HG03439 (cell line): Measurements from ENCODE around the gene OR5B12.
"Not testable (repeated sequence)": the region's sequence is repeated elsewhere in the genome, so short reads cannot be mapped to it uniquely, and the experiment has no call there.

ENCODE experiments used
- ATAC-seq: cut with Tn5 transposase; IDR thresholded peaks from one replicate; pipeline ENCODE4 v1.9.1; 2021; ENCODE audit warnings: mild to moderate bottlenecking, moderate library complexity; ENCODE audit not compliant: unreplicated experiment

OR5B12 gene

GRCh38 chr11:58442136-58442535 lies at the start of gene OR5B12:
OR5B12 (minus strand) TSS chr11:58442236; CDS start chr11:58440151, 2,085 bp downstream.
- ATAC-seq = no peak

- no peak for ATAC-seq
Measured at GRCh38 chr11:58490827-58491226, 48.8 kb upstream of the OR5B12 start.

DNA sequence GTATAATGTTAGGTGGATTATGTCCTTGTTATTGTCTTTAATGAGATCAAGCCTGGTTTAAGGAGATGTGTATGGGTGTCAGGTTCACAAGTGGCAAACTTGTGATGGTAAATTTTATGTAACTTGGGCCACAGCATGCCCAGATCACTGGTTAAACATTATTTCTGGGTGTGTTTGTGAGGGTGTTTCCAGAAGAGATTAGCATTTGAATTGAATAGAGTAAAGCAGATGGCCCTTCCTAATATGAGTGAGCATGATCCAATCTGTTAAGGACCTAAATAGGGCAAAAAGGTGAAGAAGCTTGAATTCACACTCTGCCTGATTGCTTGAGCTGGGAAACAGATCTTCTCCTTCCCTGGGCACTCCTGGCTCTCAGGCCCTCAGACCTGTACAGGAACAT lies 45.1 kb upstream of the OR5B12 start:
- no peak for ATAC-seq

GRCh38 chr11:58485961-58486360 lies 43.9 kb upstream of the OR5B12 start:
- no peak for ATAC-seq

GRCh38 chr11:58471892-58472291 lies 29.9 kb upstream of the OR5B12 start:
- no peak for ATAC-seq

GRCh38 chr11:58466293-58466692 lies 24.3 kb upstream of the OR5B12 start:
- no peak for ATAC-seq

DNA sequence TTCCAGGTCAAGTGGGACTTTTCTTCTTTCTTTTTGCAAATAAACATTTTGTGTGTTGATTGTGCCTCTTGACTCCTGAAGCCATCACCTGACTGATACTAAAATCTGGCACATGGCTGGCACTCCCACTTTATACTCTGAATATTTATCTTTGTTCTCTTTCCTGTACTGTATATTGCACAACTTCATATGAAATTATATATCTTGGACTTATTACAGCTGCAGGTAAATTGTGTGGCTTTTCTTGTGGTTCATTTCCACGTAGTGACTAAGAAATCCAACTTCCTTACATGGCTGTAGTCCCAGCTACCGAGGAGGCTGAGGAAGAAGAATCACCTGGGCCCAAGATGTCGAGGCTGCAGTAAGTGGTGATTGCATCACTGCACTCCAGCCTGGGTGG lies 23.7 kb upstream of the OR5B12 start:
- ATAC-seq = no peak

GRCh38 chr11:58451585-58451984 lies 9.5 kb upstream of the OR5B12 start:
- ATAC-seq = no peak

GRCh38 chr11:58446294-58446693 lies 4.3 kb upstream of the OR5B12 start:
- no peak for ATAC-seq

DNA sequence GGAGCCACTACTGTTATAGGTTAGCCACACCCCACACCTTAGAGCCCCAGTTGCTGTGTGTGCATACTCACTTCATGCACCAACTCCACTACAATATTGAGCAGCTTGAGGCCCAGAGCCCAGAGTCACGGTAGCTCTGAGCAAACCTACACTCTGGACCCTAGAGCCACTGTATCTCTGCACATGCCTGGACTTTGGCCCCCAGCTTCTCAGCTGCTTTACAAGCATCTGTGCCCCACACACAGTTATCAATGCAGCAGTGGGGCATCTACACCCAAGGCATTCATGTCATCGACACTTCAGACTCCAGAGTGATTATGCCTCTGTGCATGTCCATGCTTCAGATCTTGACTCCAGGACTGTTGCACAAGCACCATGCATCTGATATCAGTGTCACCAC lies 2.3 kb upstream of the OR5B12 start:
- ATAC-seq = no peak

DNA sequence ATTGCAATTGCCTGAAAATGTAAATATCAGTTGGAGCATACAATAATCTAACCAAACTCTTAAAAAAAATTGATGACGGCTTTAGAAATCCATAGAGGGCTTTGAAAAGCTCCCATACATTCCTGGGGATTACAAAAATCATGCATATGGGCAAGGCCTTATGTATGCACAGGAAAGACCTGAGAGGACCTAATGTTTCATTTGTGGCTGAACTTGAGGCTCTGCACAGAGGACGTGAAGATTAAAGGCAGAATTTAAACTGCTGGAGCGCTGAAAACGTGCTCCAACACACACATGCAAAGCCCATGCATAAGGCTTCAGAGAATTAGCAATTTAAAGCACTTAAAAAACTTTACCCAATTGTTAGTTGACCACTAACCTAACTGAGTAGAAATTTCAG lies 3.5 kb downstream of the OR5B12 start:
- no peak for ATAC-seq

- ATAC-seq = no peak
Measured at GRCh38 chr11:58434217-58434616, 7.8 kb downstream of the OR5B12 start.

DNA sequence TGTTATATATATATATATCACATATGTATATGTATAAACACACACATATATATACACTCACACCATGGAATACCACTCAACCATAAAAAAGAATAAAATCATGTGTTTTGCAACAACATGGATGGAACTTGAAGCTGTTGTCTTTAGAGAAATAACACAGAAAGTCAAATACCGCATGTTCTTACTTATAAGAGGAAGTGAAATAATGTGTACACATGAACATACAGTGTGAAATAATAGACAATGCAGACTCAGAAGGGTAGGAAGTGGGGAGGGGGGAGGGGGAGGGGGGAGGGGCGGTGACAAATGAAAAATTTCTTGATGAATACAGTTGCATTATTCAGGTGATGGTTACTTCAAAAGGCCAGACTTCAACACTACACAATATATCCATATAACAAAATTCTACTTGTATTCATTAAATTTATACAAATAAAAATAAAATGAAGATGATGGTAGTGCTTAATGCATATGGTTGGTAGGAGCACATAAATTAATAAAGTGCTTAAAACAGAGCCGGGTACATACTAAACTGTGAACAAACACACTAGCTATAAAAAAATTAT lies 8.3 kb downstream of the OR5B12 start:
- no peak for ATAC-seq

GRCh38 chr11:58429273-58429672 lies 12.8 kb downstream of the OR5B12 start:
- no peak for ATAC-seq

DNA sequence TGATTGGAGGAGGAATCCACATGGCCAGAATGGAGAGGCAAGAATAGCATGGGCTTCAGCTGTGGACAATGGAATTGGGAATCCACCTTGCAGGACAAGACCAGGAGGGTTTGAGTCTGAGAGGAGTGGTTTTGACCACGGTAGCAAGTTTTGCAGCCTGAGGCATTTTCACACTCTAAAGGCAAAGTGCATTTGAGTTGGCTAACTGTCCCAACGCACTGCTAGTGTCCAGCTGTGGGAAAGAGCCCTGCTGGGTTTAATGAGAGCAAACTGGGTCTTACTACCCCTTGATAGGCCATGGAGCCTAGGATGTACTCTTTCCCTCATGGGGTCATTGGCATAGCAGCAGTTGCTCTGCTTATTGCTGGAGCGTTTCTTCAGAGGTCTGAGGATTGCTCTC lies 14.0 kb downstream of the OR5B12 start, which contains the start of gene OR5B2:
Gene OR5B2, minus strand, starts transcription at position 101 of the 400 bp plus-strand sequence. CDS start 4,860 bp downstream, outside the sequence.
- ATAC-seq = no peak

- no peak for ATAC-seq
Measured at GRCh38 chr11:58406774-58407173, 35.3 kb downstream of the OR5B12 start, which contains the start of gene OR5B3. OR5B3 (minus strand) TSS chr11:58406874; CDS start chr11:58403409, 3,465 bp downstream.

- ATAC-seq = not testable (repeated sequence)
Measured at GRCh38 chr11:58399622-58400021, 42.4 kb downstream of the OR5B12 start.

DNA sequence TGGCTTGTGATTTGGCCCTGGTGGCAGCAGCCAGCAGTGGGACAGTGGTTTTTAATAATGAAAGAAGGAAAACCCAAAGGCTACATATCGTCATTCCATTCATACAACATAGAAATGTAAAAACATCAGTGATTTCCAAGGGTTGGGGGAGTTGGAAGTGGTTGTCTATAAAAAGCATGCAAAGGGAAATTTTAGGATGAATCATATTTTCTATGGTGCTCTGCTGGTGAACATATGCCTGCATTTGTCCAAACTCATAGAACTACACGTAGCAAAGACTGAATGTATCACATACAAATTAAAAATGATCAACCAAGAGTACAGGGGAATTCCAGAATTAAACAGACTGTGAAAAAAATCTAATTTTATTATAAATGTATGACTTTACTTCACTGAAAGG lies 46.5 kb downstream of the OR5B12 start:
- no peak for ATAC-seq

DNA sequence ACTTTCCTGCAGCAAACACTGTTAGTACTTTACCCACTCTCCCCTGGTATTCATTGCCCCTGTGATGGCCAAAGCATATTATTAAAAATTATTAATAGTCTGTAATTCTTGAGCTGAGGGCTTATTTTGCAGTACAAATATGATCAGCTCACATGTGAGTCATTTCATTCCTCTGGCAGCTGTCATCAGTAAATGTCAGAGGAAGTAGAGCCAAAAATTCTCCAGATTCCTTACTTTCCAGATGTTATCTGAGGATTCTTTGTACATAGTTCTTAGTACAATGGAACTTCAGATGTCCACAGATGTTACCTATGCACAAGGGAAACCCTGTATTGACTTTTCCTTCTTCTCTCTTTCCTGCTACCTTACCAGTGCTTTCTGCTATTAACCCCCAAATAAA lies 47.8 kb downstream of the OR5B12 start:
- ATAC-seq = no peak

DNA sequence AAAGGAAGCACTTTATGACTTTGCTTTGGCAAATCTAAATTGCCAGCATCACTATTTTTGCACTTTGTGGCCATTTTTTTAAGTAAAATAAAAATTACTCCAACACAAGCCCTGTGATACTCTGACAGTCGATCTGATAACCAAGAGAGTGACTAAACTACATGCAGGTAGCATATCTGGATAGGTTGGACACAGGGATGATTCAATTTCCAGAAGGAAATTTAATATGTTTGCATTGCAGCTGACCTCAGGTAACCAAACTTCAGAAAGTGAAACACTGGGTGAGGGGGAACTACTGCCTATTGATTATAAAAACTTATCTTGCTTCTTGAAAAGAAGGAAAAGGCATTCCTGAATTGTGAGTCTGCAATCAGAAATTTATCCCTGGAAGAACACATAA lies 49.3 kb downstream of the OR5B12 start:
- ATAC-seq = no peak

DNA sequence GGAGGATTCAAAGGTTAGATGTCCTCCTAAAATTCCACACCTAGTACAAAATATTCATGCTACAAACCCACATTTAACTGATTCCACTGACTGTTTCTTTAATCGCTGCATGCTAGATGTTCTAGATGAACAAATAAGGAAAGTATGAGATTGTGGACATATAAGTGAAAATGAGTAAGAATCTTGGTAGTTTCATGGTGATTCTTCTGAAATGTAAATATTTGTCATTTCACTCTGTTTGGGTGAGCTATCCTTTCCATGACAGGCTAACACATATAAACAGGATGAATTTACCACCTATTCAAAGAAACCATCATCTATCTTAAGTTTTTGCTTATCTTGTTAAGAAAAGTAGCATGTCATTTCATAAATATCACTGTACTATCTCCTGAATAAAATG lies 50.2 kb downstream of the OR5B12 start:
- no peak for ATAC-seq

DNA sequence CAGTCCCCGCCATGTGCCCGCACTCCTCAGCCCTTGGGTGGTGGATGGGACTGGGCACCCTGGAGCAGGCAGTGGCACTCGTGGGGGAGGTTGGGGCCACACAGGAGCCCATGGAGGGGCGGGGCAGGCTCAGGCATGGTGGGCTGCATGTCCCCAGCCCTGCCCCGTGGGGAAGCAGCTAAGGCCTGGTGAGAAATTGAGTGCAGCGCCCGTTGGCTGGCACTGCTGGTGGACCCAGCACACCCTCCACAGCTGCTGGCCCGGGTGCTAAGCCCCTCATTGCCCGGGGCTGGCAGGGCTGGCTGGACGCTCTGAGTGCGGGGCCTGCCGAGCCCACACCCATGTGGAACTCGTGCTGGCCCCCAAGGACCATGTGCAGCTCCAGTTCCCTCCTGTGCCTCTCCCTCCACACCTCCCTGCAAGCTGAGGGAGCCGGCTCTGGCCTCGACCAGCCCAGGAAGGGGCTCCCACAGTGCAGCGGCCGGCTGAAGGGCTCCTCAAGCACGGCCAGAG lies 51.4 kb downstream of the OR5B12 start:
- no peak for ATAC-seq
